ENCODE measurements around the gene UBQLN4.

The UBQLN4 gene

DNA sequence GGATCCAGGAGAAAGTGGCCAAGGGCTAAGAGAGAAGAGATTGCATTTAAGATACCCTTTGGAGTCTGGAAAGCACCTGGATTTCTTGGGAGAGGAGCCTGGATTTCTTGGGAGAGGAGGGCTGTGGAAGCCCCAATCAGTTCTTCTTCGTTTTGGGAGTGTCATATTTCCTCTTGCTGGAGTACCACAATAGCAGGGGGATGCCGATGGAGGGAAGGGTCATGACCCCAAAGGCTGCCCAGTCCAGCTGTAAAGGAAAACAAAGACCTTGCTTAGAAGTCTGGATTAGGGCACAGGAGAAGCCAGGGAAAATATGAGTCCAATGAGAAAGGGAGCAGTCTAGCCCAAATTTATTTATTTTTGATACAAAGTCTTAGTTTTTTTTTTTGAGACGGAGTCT, 44.2 kb downstream of the UBQLN4 start:
- DNase-seq: no peak

DNA sequence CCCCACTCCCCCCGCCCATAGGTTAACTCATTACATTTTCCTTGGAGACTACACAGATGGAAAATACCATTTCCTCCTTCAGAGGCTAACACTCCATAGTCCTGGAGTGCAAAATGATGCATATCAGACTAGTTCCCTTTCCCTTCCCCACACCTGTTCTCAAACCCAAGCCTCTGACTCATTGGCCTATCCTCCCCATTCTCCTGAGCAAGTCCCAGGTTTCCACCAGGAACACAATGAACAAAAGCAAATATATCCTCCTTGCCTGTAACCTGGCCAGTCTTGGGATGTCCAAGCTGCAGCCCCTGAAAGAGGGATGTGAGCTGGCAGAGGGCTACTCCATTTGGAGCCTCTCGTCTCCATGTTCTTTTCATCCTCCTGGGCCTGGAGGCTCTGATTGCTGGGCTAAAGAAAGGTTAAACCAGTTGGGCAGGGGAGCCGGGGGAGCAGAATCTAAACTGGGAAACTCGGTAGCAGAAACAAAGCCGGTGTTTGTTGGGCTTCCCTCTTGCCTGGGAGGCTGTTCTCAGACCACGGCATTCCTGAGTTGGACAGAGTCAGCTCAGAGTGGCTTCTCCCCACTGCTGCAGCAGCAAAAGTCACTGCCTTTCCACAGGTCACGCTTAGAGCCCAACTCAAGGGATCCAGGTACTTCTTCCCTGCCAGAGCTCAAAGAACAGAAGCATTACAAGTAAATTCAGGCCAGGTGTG, 46.8 kb downstream of the UBQLN4 start:
- DNase-seq: no peak

DNA sequence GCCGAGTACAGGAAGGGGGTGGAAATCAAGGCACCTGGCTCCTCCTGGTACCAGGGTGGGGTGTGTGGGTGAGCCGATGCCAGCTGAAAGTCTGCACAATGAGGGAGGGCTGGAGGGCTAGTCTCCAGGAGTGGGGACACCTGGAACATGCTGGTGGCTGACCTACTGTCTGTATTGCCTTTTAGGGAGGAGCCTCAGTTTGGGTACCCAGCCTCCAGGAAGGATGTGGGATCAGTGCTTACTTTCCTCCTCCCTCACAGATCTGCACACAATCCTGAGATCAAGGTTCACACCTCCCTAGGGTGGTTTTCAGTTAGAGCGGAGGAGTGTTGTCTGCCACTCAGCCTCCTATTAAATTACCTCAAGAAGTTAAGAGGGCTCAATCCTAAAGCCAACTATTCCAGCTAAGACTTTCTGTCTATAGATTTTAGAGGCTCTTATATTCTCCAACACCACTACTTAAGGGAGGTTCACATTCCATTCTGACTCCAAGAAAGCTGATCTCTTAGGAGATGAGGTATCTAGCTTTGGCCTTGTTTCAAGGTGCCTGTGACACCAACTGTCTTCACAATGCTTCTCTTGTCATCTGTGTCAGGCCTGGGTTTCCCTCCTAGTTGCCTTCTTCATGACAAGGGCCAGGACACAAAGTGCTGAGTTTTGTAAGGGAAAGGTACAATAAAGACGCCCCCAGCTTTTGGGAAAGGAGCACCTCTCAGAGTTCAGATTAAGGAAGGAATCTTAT, 48.6 kb downstream of the UBQLN4 start:
- peak; percentile 63 for DNase-seq

DNA sequence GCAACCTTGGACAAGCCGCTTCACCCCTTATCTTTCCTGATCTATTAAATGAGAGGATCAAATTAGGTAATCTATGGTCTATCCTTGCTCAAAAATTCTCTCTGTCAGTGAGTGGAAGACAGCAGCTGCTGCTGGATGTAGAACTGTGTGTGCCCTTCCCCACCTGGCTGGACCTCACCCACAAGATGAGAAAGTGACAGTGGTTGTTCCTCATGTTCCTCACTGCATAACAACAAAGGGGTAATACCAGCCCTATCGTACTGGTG, 49.7 kb downstream of the UBQLN4 start:
- DNase-seq: no peak

DNA sequence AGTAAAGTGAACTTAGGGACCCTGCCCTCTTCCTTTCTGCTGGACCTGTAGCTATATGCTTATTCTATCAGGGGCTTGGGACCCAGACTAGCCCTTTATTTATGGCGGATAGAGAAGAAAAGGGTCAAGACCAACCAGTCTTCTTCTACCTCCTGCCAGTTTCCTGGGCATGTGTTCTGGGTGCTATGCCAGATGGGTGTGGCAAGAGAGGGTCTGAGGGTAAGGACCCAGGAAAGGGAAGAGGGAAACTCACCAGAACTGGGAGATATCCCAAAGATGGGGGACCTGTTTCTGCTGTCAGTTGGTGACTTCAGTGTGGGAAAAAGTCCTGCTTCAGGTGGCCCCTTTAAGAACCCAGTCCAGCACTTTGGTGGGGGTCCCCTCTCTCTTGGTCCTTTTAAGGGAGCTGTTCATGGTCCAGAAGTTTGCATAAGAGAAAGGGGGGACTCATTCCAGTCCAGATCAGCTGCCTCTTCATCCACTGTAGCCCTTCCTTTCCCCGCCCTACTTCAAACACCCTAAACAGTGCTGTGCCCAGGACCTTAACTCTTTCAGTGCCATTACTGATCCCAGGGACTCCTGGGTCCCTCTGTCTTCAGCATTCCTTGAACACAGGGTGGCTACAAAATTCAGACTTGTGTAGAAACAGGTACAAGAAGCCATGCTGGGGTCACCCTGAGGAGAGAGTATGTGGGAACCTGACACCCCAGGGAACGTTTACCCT, 51.2 kb downstream of the UBQLN4 start:
- DNase-seq: no peak

DNA sequence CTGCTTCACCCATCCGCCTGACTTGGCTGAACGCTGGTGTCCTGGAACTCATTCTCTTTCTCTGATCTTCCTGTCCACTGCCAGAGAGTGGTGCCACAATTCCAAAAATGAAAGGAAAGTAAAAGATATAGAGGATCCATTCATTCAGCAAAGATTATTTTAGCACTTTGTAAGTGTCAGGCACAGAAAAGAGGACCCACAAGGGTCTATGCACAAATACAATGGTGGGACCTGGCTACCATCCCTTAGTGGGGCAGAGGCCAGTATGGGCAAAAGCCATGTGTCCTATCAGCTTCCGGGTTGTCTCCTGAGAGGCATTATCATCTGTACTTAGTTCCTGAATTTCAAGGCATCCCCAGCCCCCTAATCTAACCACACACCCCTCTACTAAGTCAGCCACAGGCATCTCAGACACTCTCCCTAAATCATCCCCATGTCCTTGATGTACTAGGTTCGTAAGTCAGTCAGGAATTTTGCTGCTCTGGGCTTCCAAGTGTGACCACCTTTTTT, 51.9 kb downstream of the UBQLN4 start:
- no peak for DNase-seq

DNA sequence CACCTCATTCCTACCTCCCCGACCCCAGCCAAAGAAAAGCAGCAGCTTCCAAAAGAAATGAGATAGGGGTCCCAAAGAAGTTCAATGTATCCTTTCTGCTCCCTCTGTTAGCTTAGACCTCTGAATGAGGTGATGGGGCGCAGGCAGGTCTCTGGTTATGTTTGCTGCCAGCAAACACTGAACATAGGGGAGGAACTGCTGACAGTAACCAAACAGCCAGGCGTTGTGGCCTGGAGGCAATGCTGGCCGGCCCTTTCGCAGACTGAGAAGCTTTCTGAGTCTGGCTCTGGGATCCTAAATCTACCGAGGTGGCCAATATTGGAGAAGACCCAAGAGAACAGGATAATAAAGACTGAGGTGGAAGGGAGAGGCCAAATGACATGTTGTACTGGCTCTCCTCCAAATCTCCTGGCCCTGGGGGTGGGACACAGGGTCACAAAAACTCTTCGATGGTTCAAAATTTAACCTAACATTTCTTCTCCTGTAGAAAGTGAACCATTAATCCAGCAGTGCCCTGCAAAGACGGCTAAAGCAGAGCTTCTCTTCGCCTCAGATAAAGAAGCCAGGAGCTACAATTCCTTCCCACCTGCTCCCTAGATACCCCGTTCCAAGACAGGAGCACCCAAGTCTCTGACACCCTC, 52.5 kb downstream of the UBQLN4 start:
- DNase-seq: no peak

DNA sequence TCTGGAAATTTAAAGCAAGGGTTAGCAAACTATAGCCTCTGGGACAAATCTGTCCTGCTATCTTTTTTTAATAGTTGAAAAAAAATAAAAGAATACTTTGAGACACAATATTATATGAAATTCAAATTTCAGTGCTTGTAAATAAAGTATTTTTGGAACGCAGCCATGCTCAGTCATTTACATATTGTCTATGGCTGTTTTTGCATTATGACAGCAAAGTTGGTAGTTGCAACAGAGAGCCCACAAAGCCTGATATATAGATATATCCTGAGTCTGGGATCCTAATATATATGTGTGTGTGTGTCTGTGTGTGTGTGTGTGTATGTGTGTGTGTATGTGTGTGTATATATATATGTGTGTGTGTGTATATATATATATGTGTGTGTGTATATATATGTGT, 53.6 kb downstream of the UBQLN4 start:
- DNase-seq: no peak

DNA sequence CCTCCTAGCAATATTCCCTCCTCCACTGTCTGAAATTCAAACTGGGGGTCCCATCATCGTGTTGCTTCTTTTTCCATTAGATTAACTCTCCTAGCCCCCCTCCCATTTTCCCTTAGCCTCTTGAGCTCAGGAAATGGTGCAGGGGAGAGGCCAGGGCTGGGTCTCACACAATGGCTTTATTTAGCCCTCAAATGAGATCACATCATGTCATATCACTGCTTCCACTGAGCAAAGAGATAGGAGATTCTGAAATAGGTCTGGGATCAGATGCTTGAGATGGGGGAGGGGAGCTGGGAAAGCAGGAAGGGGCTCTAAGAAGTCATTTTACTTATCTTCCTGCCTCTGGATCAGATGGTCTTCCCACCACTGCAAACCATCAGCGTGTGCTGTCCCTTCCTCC, 57.4 kb downstream of the UBQLN4 start:
- no peak for DNase-seq

DNA sequence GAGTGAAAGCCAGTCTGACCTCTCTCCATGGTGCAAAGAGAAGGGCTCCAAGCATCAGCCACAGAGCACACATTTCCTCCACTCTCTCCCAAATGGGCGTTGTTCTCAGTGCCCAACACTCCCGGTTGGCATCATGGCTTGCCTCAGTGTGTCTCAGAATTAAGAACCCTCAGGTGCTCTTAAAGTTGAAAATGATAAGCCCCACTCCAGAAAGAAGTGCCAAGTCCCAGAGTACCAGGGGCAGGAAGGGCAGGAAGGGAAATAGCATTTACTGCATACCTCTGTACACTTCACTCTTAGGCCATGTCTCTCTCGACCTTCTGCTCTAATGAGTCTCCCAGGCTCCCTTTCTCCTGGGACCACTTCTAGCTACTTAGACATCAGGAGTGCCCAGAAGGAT, 60.0 kb downstream of the UBQLN4 start:
- no peak for DNase-seq

DNA sequence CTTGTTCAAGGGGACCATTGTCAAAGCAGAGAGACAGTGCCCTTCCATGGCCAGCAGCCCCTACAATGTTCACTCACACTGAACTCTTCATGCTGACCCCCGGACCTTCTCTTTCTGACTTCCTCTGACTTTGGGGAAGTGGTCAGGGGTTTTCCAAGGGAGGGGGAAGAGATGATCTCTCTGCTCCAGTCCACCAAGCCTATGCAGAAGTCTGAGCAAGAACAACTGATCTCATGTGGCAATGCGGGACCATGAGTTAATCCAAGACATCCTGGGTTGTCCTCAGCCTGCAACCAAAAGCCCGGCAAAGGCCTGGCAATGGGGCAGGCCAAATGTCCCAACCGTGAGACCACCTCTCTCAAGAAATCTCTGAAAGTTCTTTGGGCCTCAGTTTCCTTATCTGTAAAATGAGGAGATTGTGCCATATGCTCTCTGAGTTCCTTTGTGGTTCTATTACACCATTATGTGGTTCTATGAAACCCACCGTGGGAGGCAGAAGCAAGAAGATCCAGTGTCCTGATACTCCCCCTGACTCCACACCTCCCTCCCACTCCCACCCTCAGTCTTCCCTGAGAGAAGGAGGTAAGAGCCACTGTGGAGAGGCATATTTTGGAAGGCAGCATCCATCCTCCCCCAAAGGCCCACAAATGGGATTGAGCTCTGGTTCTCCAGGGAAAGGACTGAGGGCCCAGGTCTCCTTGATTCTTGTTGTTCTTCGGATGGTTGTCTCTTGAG, 63.4 kb downstream of the UBQLN4 start:
- DNase-seq: no peak

DNA sequence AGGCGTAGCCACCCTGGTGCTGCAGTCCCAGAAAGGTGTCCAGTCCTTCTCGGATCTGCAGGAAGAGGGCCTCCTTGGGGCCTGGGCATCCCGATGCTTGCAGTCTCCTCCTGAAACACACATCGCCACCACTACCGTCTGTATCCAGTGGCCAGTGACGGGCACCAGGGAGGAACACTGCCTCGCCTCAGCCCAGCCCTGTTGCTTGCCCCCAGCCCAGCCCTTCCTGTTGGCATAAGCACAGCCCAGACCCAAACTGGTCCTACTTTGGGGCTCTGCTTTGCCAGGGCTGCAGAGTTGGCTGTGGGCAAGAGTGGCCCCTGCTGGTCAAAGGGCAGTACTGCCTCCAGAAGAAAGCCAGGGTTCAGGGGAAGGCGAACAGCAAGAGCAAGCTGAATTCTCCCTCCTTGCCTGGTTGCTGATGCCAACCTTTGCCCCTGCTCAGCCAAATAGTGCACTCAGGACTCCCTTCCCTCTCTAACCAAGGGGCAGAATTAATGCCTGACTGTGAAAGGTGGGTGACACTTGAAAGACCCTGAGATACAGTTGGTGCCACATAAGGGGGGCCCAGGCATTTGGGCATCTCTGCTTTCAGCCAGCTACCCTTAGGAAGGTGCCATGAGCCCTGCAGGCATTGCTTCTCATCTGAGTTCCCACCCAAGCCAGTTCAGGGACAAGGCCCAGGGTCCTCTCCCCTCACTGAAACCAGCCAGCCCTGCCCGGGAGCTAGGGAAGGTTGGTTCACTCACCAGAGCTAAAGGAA, 64.2 kb downstream of the UBQLN4 start:
- DNase-seq: peak; percentile 89

Data from CD4-positive, alpha-beta T cell treated with Interleukin-17A for 1 hour (primary cell).